Measurements from ENCODE around the gene PRLH. TPM values are rescaled to one million over a fixed set of nuclear protein-coding genes. Genes with fewer than 3 reads are reported as not detected.

Gene PRLH
- polyA plus RNA-seq, 2 of the 4 experiments (the other 2 are of a cell fraction), result not detected

GRCh38 chr2:237615631-237616249 lies 49.4 kb downstream of the PRLH start:
- Histone ChIP-seq H3K4me3 (no peak overlapping the region), H3K27ac (no peak overlapping the region), H3K9me3 (no peaks in the 10 kb centered on the region), H3K4me2 (no peak overlapping the region), H3K4me1 (peaks cover 8% of the 10 kb centered on the region)
- DNase-seq (ENCODE audit: low read depth in 1 of 2, low spot score in 1 of 2), result no peak
- no peak for FAIRE-seq
- ATAC-seq, result no peak
- no peak for TF ChIP-seq CHD2 (IDR thresholded peaks at IDR 0.05; ENCODE audit: low read length, partially characterized antibody)
- TF ChIP-seq CBX2 (IDR thresholded peaks at IDR 0.05; ENCODE audit: borderline replicate concordance, low read depth), result no peak
- TF ChIP-seq ZSCAN20 (CRISPR knock-in tag; IDR thresholded peaks at IDR 0.05), result no peak
- TF ChIP-seq POLR2AphosphoS2 (conservative IDR thresholded peaks at IDR 0.05; ENCODE audit: low read length), result no peak
- TF ChIP-seq PBX3 (IDR thresholded peaks at IDR 0.05), result no peak
- TF ChIP-seq FOSB (CRISPR knock-in tag; IDR thresholded peaks at IDR 0.05), result no peak
- no peak for TF ChIP-seq NR3C1 (IDR thresholded peaks at IDR 0.05)
- TF ChIP-seq, protein P1, sequence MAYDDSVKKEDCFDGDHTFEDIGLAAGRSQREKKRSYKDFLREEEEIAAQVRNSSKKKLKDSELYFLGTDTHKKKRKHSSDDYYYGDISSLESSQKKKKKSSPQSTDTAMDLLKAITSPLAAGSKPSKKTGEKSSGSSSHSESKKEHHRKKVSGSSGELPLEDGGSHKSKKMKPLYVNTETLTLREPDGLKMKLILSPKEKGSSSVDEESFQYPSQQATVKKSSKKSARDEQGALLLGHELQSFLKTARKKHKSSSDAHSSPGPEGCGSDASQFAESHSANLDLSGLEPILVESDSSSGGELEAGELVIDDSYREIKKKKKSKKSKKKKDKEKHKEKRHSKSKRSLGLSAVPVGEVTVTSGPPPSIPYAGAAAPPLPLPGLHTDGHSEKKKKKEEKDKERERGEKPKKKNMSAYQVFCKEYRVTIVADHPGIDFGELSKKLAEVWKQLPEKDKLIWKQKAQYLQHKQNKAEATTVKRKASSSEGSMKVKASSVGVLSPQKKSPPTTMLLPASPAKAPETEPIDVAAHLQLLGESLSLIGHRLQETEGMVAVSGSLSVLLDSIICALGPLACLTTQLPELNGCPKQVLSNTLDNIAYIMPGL (CRISPR knock-in tag; IDR thresholded peaks at IDR 0.05; ENCODE audit: borderline replicate concordance), result no peak
- no peak for TF ChIP-seq PHF8 (IDR thresholded peaks at IDR 0.05; ENCODE audit: borderline replicate concordance, low read depth)
- no peak for TF ChIP-seq CBX8 (IDR thresholded peaks at IDR 0.05)
- ChIA-PET CTCF (interaction anchor here (2.8 kb wide), 1 partner anchor 44 kb away, joined by 15 read pairs; no protein-coding TSS in a partner anchor), POLR2A (no interaction called here)
- WGBS (ENCODE audit: missing lambda C conversion rate), result 57% methylated on average over 4 of the region's 4 CpGs

DNA sequence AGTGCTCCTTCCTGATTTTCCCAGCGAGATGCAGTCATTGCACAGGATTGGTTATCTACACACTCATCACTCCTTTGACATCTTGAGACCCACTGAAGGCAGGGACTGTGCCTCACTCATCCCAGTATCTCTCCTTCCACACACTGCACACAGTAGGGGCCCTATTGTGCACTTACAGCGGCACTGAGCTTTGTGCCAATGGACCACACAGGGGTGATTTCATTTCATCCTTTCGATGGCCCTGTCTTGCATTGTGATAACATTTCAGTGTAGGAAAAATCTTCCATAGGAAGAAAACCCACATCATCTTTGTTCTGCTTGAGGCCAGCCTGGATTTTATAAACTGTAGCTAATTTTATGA lies 50.0 kb downstream of the PRLH start:
- no peaks in the 10 kb centered on the region for H3K9me3 ChIP-seq
- DNase-seq (ENCODE audit: low read depth in 1 of 2, low spot score in 1 of 2) (no peak), ATAC-seq (0 out of 6 replicates have a peak, but pooled peaks of 1 of the 2 experiments have one; percentile 20), FAIRE-seq (no peak)
- ChIA-PET POLR2A (no interaction called here), CTCF (interaction anchor here (0.8 to 2.8 kb wide), 2 partner anchors 45 to 128 kb away, joined by 3 to 15 read pairs; no protein-coding TSS in a partner anchor)
- 71% methylated on average over 3 of the region's 3 CpGs for WGBS (ENCODE audit: missing lambda C conversion rate)
- H3K4me1 ChIP-seq, result peaks cover 8% of the 10 kb centered on the region
- TF ChIP-seq POLR2AphosphoS2 (conservative IDR thresholded peaks at IDR 0.05; ENCODE audit: low read length) (no peak), KDM5A (IDR thresholded peaks at IDR 0.05) (no peak), HEYL (CRISPR knock-in tag; IDR thresholded peaks at IDR 0.05) (no peak), EHF (CRISPR knock-in tag; IDR thresholded peaks at IDR 0.05) (no peak), CBX8 (IDR thresholded peaks at IDR 0.05) (no peak), MAZ (IDR thresholded peaks at IDR 0.05; ENCODE audit: borderline replicate concordance, low read depth, low read length) (no peak), JUN (IDR thresholded peaks at IDR 0.05) (no peak)
- TF ChIP-seq, protein P2, sequence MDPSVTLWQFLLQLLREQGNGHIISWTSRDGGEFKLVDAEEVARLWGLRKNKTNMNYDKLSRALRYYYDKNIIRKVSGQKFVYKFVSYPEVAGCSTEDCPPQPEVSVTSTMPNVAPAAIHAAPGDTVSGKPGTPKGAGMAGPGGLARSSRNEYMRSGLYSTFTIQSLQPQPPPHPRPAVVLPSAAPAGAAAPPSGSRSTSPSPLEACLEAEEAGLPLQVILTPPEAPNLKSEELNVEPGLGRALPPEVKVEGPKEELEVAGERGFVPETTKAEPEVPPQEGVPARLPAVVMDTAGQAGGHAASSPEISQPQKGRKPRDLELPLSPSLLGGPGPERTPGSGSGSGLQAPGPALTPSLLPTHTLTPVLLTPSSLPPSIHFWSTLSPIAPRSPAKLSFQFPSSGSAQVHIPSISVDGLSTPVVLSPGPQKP (IDR thresholded peaks at IDR 0.05; ENCODE audit: low read depth, low read length), result no peak
- TF ChIP-seq, protein P3, sequence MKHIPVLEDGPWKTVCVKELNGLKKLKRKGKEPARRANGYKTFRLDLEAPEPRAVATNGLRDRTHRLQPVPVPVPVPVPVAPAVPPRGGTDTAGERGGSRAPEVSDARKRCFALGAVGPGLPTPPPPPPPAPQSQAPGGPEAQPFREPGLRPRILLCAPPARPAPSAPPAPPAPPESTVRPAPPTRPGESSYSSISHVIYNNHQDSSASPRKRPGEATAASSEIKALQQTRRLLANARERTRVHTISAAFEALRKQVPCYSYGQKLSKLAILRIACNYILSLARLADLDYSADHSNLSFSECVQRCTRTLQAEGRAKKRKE (CRISPR knock-in tag; IDR thresholded peaks at IDR 0.05; ENCODE audit: low read depth), result no peak
- no peak overlapping the region for H3K27ac ChIP-seq
- no peak overlapping the region for H3K4me3 ChIP-seq
- H3K4me2 ChIP-seq, result no peak overlapping the region

Small RNA genes within 50 kb of the gene (small RNA-seq; reads per million reads assigned to genes)
- 0 to 52.4 (median 11.6) reads per million in 6 experiments for gene RNU6-1140P

Other genes starting within 250 kb of the PRLH start
- gene COL6A3, start 152.4 kb upstream of the PRLH start, polyA plus RNA-seq (2011; rRNA removed), result 0.20 and 0.28 TPM in 2 replicates
- 0.04 to 0.16 TPM (median 0.10 TPM) in 3 replicates for gene COL6A3, start 152.4 kb upstream of the PRLH start, polyA plus RNA-seq (2017; fragmentation: RNase III; extraction: RNeasy Plus Mini Kit Qiagen cat#74134 plus additional on column Dnase treatment)
- 350 and 419 TPM in 2 replicates for gene MLPH, start 79.3 kb upstream of the PRLH start, polyA plus RNA-seq (2011; rRNA removed)
- gene MLPH, start 79.3 kb upstream of the PRLH start, polyA plus RNA-seq (2017; fragmentation: RNase III; extraction: RNeasy Plus Mini Kit Qiagen cat#74134 plus additional on column Dnase treatment), result 184 to 219 TPM (median 218 TPM) in 3 replicates
- gene RAB17, start 24.2 kb downstream of the PRLH start, polyA plus RNA-seq (2011; rRNA removed), result 0.44 and 0.78 TPM in 2 replicates
- gene RAB17, start 24.2 kb downstream of the PRLH start, polyA plus RNA-seq (2017; fragmentation: RNase III; extraction: RNeasy Plus Mini Kit Qiagen cat#74134 plus additional on column Dnase treatment), result 0.42 to 2.3 TPM (median 2.2 TPM) in 3 replicates
- 78.3 and 93.0 TPM in 2 replicates for gene LRRFIP1, start 61.0 kb downstream of the PRLH start, polyA plus RNA-seq (2011; rRNA removed)
- gene LRRFIP1, start 61.0 kb downstream of the PRLH start, polyA plus RNA-seq (2017; fragmentation: RNase III; extraction: RNeasy Plus Mini Kit Qiagen cat#74134 plus additional on column Dnase treatment), result 69.1 to 75.6 TPM (median 74.7 TPM) in 3 replicates
- gene RBM44, start 232.2 kb downstream of the PRLH start, polyA plus RNA-seq (2011; rRNA removed), result 0.54 and 0.87 TPM in 2 replicates
- 0.14 to 0.30 TPM (median 0.21 TPM) in 3 replicates for gene RBM44, start 232.2 kb downstream of the PRLH start, polyA plus RNA-seq (2017; fragmentation: RNase III; extraction: RNeasy Plus Mini Kit Qiagen cat#74134 plus additional on column Dnase treatment)

Data from A549 (cell line).